Astrocyte of the cerebellum (primary cell): ENCODE results near the gene ATAD1.

Experiments
- DNase-seq: peaks from one replicate; pipeline ENCODE4 v3.0.0-alpha.2; 2011; ENCODE audit warnings: low read depth
- H3K4me3 ChIP-seq: 2 replicates; pipeline ENCODE4 v1.5.1; 2011; ENCODE audit warnings: mild to moderate bottlenecking, low read depth, low read length, moderate library complexity
- CTCF ChIP-seq: IDR thresholded peaks from 2 replicates; pipeline ENCODE4 v1.5.1; 2012; ENCODE audit warnings: low read length, low read depth, moderate library complexity, mild to moderate bottlenecking; ENCODE audit errors: missing control alignments
- in situ Hi-C: cut with HindIII; loops from 2 replicates; pipeline ENCODE4 v1.10.0; 2017; ENCODE audit warnings: low sequenced_read_pairs

ATAD1 gene

GRCh38 chr10:87786421-87786820, 31.6 kb downstream of the ATAD1 start:
- in situ Hi-C loops: no loop called here
- H3K4me3 ChIP-seq: no peak overlapping the region
- DNase-seq: no peak
- TF ChIP-seq CTCF: no peak

- no peak for TF ChIP-seq CTCF
- no peak overlapping the region for H3K4me3 ChIP-seq
- DNase-seq: no peak
- in situ Hi-C loops: no loop called here
These were observed 35.3 kb downstream of the ATAD1 start for GRCh38 chr10:87782721-87783120.

- H3K4me3 ChIP-seq: no peak overlapping the region
- no peak for DNase-seq
- in situ Hi-C loops: no loop called here
- no peak for TF ChIP-seq CTCF
These were observed 36.5 kb downstream of the ATAD1 start for GRCh38 chr10:87781545-87781944.

- H3K4me3 ChIP-seq: no peak overlapping the region
- DNase-seq: no peak
- no peak for TF ChIP-seq CTCF
- in situ Hi-C loops: no loop called here
These were observed 41.7 kb downstream of the ATAD1 start for GRCh38 chr10:87776328-87776727.

- TF ChIP-seq CTCF: no peak
- H3K4me3 ChIP-seq: no peak overlapping the region
- in situ Hi-C loops: no loop called here
- DNase-seq: no peak
These were observed 42.3 kb downstream of the ATAD1 start for GRCh38 chr10:87775766-87776165.

GRCh38 chr10:87771871-87772500, 46.0 kb downstream of the ATAD1 start:
- in situ Hi-C loops: no loop called here
- H3K4me3 ChIP-seq: no peak overlapping the region
- TF ChIP-seq CTCF: peak; percentile 24
- DNase-seq: no peak
